GM08714 (cell line): ENCODE data around the gene VWF.

ENCODE experiments used
- H3K4me3 ChIP-seq: fragments of 200-500 bp; sonication (Bioruptor generic); 2 replicates; pipeline ENCODE4 v1.5.1; 2014; ENCODE audit warnings: mild to moderate bottlenecking, low read length, inconsistent platforms
- ZNF274 ChIP-seq: IDR thresholded peaks from 2 replicates; pipeline ENCODE4 v1.6.1; 2012; ENCODE audit warnings: mild to moderate bottlenecking, low read depth, low read length

The VWF gene

GRCh38 chr12:6069437-6070093 is 54.9 kb downstream of the VWF start:
- no peak for TF ChIP-seq ZNF274
- no peak overlapping the region for H3K4me3 ChIP-seq

- no peak for TF ChIP-seq ZNF274
- no peak overlapping the region for H3K4me3 ChIP-seq
These were observed 56.2 kb downstream of the VWF start for GRCh38 chr12:6068227-6068626.

GRCh38 chr12:6067152-6067916 is 57.1 kb downstream of the VWF start:
- no peak overlapping the region for H3K4me3 ChIP-seq
- no peak for TF ChIP-seq ZNF274

GRCh38 chr12:6066651-6067050 is 57.8 kb downstream of the VWF start:
- no peak for TF ChIP-seq ZNF274

GRCh38 chr12:6065863-6066199 is 58.6 kb downstream of the VWF start:
- H3K4me3 ChIP-seq = no peak overlapping the region
- TF ChIP-seq ZNF274 = no peak

More at GRCh38 chr12:6066651-6067050, 57.8 kb downstream of the VWF start:
- H3K4me3 ChIP-seq = no peak overlapping the region

GRCh38 chr12:6065131-6065862 is 59.2 kb downstream of the VWF start:
- no peak overlapping the region for H3K4me3 ChIP-seq
- no peak for TF ChIP-seq ZNF274

- TF ChIP-seq ZNF274 = no peak
- no peak overlapping the region for H3K4me3 ChIP-seq
These were observed 61.4 kb downstream of the VWF start for GRCh38 chr12:6062757-6063735.

- H3K4me3 ChIP-seq = no peak overlapping the region
- no peak for TF ChIP-seq ZNF274
These were observed 62.1 kb downstream of the VWF start for GRCh38 chr12:6062395-6062756.

GRCh38 chr12:6061660-6062059 is 62.8 kb downstream of the VWF start:
- no peak for TF ChIP-seq ZNF274
- no peak overlapping the region for H3K4me3 ChIP-seq

GRCh38 chr12:6059860-6060565 is 64.5 kb downstream of the VWF start:
- H3K4me3 ChIP-seq = no peak overlapping the region
- TF ChIP-seq ZNF274 = no peak

GRCh38 chr12:6059221-6059620 is 65.2 kb downstream of the VWF start:
- no peak for TF ChIP-seq ZNF274
- no peak overlapping the region for H3K4me3 ChIP-seq

GRCh38 chr12:6058481-6059161 is 65.8 kb downstream of the VWF start:
- no peak for TF ChIP-seq ZNF274
- no peak overlapping the region for H3K4me3 ChIP-seq

GRCh38 chr12:6057700-6058099 is 66.8 kb downstream of the VWF start:
- H3K4me3 ChIP-seq = no peak overlapping the region
- TF ChIP-seq ZNF274 = no peak
